ENCODE measurements around the gene SLC39A7.

- TF ChIP-seq CTCF (conservative IDR thresholded peaks at IDR 0.05; ENCODE audit: low read depth, low read length) (no peak), EZH2 (IDR thresholded peaks at IDR 0.05; ENCODE audit: borderline replicate concordance, low read depth, low read length, poor library complexity, severe bottlenecking) (no peak)
These were observed 2.1 kb downstream of the SLC39A7 start for GRCh38 chr6:33202799-33203198.
